ENCODE measurements around the gene PLB1. TPM values are rescaled to one million over a fixed set of nuclear protein-coding genes. Genes with fewer than 3 reads are reported as not detected.
A peak's percentile ranks its signal among the peaks of the same experiment; 100 is the strongest.
"Not testable (repeated sequence)": the region's sequence is repeated elsewhere in the genome, so short reads cannot be mapped to it uniquely, and the experiment has no call there.

The PLB1 gene
- total RNA-seq, 2 donors from 2014 or later: 0.39 to 0.89 TPM

GRCh38 chr2:28659127-28659526, 163.3 kb downstream of the PLB1 start:
- ATAC-seq: no peak
- H3K27ac Mint-ChIP-seq: no peak overlapping the region
- peaks cover 0 to 5% of the 10 kb centered on the region in 2 donors for H3K9me3 Mint-ChIP-seq
- DNase-seq (ENCODE audit: low spot score in 2 of 2): no peak
- H3K36me3 Mint-ChIP-seq: no peaks in the 10 kb centered on the region

- Mint-ChIP-seq H3K36me3 (no peaks in the 10 kb centered on the region), H3K27ac (no peak overlapping the region), H3K9me3 (peaks cover 0 to 5% of the 10 kb centered on the region in 2 donors)
- no peak for DNase-seq (ENCODE audit: low spot score in 2 of 2)
- no peak for ATAC-seq
Observed at GRCh38 chr2:28661589-28662001, 165.7 kb downstream of the PLB1 start.

- Mint-ChIP-seq H3K27ac (no peak overlapping the region), H3K9me3 (peaks cover 0 to 5% of the 10 kb centered on the region in 2 donors), H3K36me3 (no peaks in the 10 kb centered on the region)
- DNase-seq (ENCODE audit: low spot score in 2 of 2) (no peak), ATAC-seq (no peak)
Observed at GRCh38 chr2:28662044-28662443, 166.2 kb downstream of the PLB1 start.

GRCh38 chr2:28662468-28663181, 166.8 kb downstream of the PLB1 start:
- no peak for DNase-seq (ENCODE audit: low spot score in 2 of 2)
- peaks cover 0 to 5% of the 10 kb centered on the region in 2 donors for H3K9me3 Mint-ChIP-seq
- no peak for ATAC-seq

GRCh38 chr2:28663359-28663758, 167.5 kb downstream of the PLB1 start:
- Mint-ChIP-seq H3K27ac (no peak overlapping the region), H3K9me3 (peaks cover 0 to 1% of the 10 kb centered on the region in 2 donors), H3K36me3 (no peaks in the 10 kb centered on the region)
- ATAC-seq (no peak), DNase-seq (ENCODE audit: low spot score in 2 of 2) (no peak)

More at GRCh38 chr2:28662468-28663181, 166.8 kb downstream of the PLB1 start:
- Mint-ChIP-seq H3K36me3 (no peaks in the 10 kb centered on the region), H3K27ac (no peak overlapping the region)

- no peak overlapping the region for H3K27ac Mint-ChIP-seq
- H3K9me3 Mint-ChIP-seq: no peaks in the 10 kb centered on the region
- H3K36me3 Mint-ChIP-seq: no peaks in the 10 kb centered on the region
- ATAC-seq: no peak
- no peak for DNase-seq (ENCODE audit: low spot score in 2 of 2)
Observed at GRCh38 chr2:28664120-28664842, 168.4 kb downstream of the PLB1 start.

- Mint-ChIP-seq H3K9me3 (no peaks in the 10 kb centered on the region), H3K36me3 (no peaks in the 10 kb centered on the region), H3K27ac (no peak overlapping the region)
- ATAC-seq: no peak
- no peak for DNase-seq (ENCODE audit: low spot score in 2 of 2)
Observed at GRCh38 chr2:28665041-28665704, 169.3 kb downstream of the PLB1 start.

- DNase-seq (ENCODE audit: low spot score in 2 of 2); H3K27ac Mint-ChIP-seq; H3K36me3 Mint-ChIP-seq; ATAC-seq; H3K9me3 Mint-ChIP-seq: not testable (repeated sequence)
Observed at GRCh38 chr2:28665811-28666377, 170.0 kb downstream of the PLB1 start.

- DNase-seq (ENCODE audit: low spot score in 2 of 2) (no peak), ATAC-seq (no peak)
- Mint-ChIP-seq H3K9me3 (peaks cover under 1 to 4% of the 10 kb centered on the region in 2 donors), H3K36me3 (peaks cover 4% of the 10 kb centered on the region in 2 donors), H3K27ac (no peak overlapping the region)
Observed at GRCh38 chr2:28666496-28667184, 170.8 kb downstream of the PLB1 start.

- H3K36me3 Mint-ChIP-seq: peaks cover 10% of the 10 kb centered on the region in 2 donors
- H3K9me3 Mint-ChIP-seq: peaks cover 3 to 10% of the 10 kb centered on the region in 2 donors
- no peak for ATAC-seq
- DNase-seq (ENCODE audit: low spot score in 2 of 2): no peak
- peak overlapping the region in 1 of 2 donors; percentile 9 for H3K27ac Mint-ChIP-seq
Observed at GRCh38 chr2:28667261-28667660, 171.4 kb downstream of the PLB1 start.

- ATAC-seq (no peak), DNase-seq (ENCODE audit: low spot score in 2 of 2) (no peak)
- Mint-ChIP-seq H3K36me3 (peaks cover 17 to 20% of the 10 kb centered on the region in 2 donors), H3K9me3 (peaks cover 10 to 18% of the 10 kb centered on the region in 2 donors), H3K27ac (no peak overlapping the region)
Observed at GRCh38 chr2:28668106-28668814, 172.4 kb downstream of the PLB1 start.

- ATAC-seq: no peak
- Mint-ChIP-seq H3K27ac (no peak overlapping the region), H3K9me3 (peaks cover 10 to 18% of the 10 kb centered on the region in 2 donors), H3K36me3 (peaks cover 17 to 25% of the 10 kb centered on the region in 2 donors)
- no peak for DNase-seq (ENCODE audit: low spot score in 2 of 2)
Observed at GRCh38 chr2:28668880-28669279, 173.0 kb downstream of the PLB1 start.

GRCh38 chr2:28670856-28671255, 175.0 kb downstream of the PLB1 start:
- DNase-seq (ENCODE audit: low spot score in 2 of 2): no peak
- Mint-ChIP-seq H3K36me3 (peaks cover 17 to 25% of the 10 kb centered on the region in 2 donors), H3K9me3 (peaks cover 10 to 26% of the 10 kb centered on the region in 2 donors), H3K27ac (no peak overlapping the region)
- no peak for ATAC-seq

GRCh38 chr2:28673338-28673737, 177.5 kb downstream of the PLB1 start:
- H3K9me3 Mint-ChIP-seq: peaks cover 10 to 26% of the 10 kb centered on the region in 2 donors
- H3K36me3 Mint-ChIP-seq: peaks cover 17 to 25% of the 10 kb centered on the region in 2 donors
- DNase-seq (ENCODE audit: low spot score in 2 of 2) (no peak), ATAC-seq (no peak)
- H3K27ac Mint-ChIP-seq: no peak overlapping the region

- no peak for ATAC-seq
- Mint-ChIP-seq H3K27ac (no peak overlapping the region), H3K9me3 (peaks cover 10 to 26% of the 10 kb centered on the region in 2 donors), H3K36me3 (peaks cover 17 to 25% of the 10 kb centered on the region in 2 donors)
- DNase-seq (ENCODE audit: low spot score in 2 of 2): no peak
Observed at GRCh38 chr2:28674062-28674712, 178.3 kb downstream of the PLB1 start.

All from activated naive CD4-positive, alpha-beta T cell treated with anti-CD3 and anti-CD28 coated beads, Interleukin-2, amount 50 U/mL, for 72 hours (primary cell).